ENCODE data around the gene SCARF2. TPM values are rescaled to one million over a fixed set of nuclear protein-coding genes. Genes with fewer than 3 reads are reported as not detected.

The SCARF2 gene
- polyA plus RNA-seq, 2 of the 4 experiments (the other 2 are of a cell fraction) = 0.35 to 0.66 TPM

DNA sequence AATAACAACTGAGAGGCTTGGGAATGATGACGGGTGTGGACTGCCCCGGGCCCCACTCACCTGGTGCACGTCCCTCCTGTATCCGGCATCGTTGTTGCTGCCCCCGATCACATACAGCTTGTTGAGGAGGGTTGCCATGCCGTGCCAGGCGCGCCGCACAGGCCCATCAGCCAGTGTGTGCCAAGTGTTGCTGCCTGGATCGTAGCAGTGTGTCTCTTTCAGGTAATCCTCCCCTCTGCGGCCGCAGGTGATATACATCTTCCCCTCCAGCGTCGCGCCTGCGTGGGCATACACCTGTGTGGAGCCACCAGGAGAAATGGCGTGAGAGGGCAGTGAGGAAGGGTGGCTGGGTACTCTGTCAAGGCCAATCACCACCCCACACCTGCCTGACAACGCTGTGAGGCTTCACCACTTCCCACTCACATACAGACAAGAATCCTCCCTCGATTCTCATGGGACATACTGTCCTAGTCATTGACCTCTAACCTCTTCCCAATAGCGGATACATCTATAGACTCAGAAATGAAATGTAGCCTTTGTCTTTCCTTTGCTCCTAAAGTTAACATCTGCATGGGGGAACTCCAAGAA, 8.9 kb upstream of the SCARF2 start:
- Histone ChIP-seq H3K4me1 (no peaks in the 10 kb centered on the region), H3K4me2 (no peak overlapping the region), H3K9me3 (no peaks in the 10 kb centered on the region), H3K4me3 (no peak overlapping the region), H3K27ac (no peak overlapping the region)
- WGBS (ENCODE audit: missing lambda C conversion rate) = 94% methylated on average over 20 of the region's 21 CpGs
- CTCF ChIA-PET = interaction anchor here (1.3 kb wide), 1 partner anchor 14 kb away, joined by 3 read pairs; no protein-coding TSS in a partner anchor
- TF ChIP-seq CBX2 (IDR thresholded peaks at IDR 0.05; ENCODE audit: borderline replicate concordance, low read depth) (no peak), KDM5A (IDR thresholded peaks at IDR 0.05) (no peak), HEYL (CRISPR knock-in tag; IDR thresholded peaks at IDR 0.05) (no peak)
- TF ChIP-seq, protein P1, sequence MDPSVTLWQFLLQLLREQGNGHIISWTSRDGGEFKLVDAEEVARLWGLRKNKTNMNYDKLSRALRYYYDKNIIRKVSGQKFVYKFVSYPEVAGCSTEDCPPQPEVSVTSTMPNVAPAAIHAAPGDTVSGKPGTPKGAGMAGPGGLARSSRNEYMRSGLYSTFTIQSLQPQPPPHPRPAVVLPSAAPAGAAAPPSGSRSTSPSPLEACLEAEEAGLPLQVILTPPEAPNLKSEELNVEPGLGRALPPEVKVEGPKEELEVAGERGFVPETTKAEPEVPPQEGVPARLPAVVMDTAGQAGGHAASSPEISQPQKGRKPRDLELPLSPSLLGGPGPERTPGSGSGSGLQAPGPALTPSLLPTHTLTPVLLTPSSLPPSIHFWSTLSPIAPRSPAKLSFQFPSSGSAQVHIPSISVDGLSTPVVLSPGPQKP (IDR thresholded peaks at IDR 0.05; ENCODE audit: low read depth, low read length) = no peak
- FAIRE-seq = no peak
- DNase-seq (ENCODE audit: low read depth in 1 of 2, low spot score in 1 of 2) = no peak
- POLR2A ChIA-PET = no interaction called here
- ATAC-seq = no peak

DNA sequence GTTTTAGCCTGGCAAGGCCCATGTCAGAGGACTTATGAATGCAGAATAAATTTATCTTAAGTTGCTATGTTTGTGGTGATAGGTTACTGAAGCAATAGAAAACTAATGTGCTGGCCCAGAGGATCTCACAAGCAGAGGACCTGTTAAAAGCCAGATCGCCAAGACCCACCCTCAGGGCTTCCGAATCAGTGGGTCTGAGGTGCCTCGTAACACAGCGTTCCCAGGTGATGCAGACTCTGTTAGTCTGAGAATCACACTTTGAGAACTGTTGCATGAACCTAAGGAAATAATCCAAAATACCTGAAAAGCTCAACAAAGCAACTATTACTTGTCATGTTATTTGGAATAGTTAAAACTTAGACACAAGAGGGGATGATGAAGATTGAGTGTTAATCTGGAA, 6.7 kb upstream of the SCARF2 start:
- no peaks in the 10 kb centered on the region for H3K9me3 ChIP-seq
- H3K4me1 ChIP-seq = no peaks in the 10 kb centered on the region
- WGBS (ENCODE audit: missing lambda C conversion rate) = 95% methylated on average over 4 of the region's 4 CpGs
- ChIA-PET CTCF (interaction anchor here (0.9 to 1.4 kb wide), 2 partner anchors 12 to 26 kb away, joined by 4 to 5 read pairs; no protein-coding TSS in a partner anchor), POLR2A (interaction anchor here (0.7 kb wide), 1 partner anchor 458 kb away, joined by 4 read pairs; no protein-coding TSS in a partner anchor)
- no peak overlapping the region for H3K4me3 ChIP-seq
- no peak overlapping the region for H3K27ac ChIP-seq
- FAIRE-seq (no peak), DNase-seq (ENCODE audit: low read depth in 1 of 2, low spot score in 1 of 2) (no peak), ATAC-seq (no peak)
- H3K4me2 ChIP-seq = no peak overlapping the region
- TF ChIP-seq ZFP36 (IDR thresholded peaks at IDR 0.05; ENCODE audit: borderline replicate concordance, partially characterized antibody) (no peak), CHD2 (IDR thresholded peaks at IDR 0.05; ENCODE audit: low read length, partially characterized antibody) (no peak)
- TF ChIP-seq, protein P2, sequence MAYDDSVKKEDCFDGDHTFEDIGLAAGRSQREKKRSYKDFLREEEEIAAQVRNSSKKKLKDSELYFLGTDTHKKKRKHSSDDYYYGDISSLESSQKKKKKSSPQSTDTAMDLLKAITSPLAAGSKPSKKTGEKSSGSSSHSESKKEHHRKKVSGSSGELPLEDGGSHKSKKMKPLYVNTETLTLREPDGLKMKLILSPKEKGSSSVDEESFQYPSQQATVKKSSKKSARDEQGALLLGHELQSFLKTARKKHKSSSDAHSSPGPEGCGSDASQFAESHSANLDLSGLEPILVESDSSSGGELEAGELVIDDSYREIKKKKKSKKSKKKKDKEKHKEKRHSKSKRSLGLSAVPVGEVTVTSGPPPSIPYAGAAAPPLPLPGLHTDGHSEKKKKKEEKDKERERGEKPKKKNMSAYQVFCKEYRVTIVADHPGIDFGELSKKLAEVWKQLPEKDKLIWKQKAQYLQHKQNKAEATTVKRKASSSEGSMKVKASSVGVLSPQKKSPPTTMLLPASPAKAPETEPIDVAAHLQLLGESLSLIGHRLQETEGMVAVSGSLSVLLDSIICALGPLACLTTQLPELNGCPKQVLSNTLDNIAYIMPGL (CRISPR knock-in tag; IDR thresholded peaks at IDR 0.05; ENCODE audit: borderline replicate concordance) = no peak

DNA sequence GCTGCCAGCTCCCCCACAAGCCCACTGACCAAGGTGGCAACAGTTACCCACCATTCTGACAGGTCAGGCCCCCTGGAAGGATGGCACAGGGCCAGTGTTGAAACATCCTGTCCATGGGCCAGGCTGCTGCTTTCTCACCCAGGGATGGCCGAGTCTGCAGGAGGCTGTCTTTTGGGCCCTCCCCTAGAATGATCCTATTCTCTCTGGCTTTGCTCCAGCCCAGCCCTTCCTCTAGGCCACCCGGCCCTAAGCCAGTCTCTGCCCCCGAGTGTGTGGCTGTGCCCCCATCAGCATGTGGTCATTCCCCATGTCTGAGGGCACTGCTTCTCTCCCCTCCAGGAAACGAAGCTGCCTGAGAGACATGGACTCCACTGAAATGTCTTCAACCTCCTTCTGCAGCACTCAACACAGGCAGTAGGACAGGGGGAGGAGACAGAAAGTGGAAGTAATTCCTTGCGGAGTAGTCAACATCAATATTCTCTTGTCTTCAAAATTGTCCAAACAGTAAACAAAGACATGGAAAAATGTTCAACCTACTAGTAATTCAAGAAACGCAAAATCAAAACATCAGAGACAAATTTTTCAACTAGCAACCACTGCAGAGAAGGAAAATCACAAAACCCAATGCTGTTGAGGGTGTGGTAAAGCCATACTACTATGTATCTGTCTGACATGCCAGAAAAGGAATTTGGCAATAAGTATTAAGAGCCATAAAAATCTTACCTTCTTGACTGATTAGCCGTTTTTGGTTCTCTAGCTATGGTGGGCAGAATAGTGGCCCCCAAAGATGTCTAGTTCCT, 5.1 kb upstream of the SCARF2 start:
- CTCF ChIA-PET = no interaction called here
- no peak for FAIRE-seq

DNA sequence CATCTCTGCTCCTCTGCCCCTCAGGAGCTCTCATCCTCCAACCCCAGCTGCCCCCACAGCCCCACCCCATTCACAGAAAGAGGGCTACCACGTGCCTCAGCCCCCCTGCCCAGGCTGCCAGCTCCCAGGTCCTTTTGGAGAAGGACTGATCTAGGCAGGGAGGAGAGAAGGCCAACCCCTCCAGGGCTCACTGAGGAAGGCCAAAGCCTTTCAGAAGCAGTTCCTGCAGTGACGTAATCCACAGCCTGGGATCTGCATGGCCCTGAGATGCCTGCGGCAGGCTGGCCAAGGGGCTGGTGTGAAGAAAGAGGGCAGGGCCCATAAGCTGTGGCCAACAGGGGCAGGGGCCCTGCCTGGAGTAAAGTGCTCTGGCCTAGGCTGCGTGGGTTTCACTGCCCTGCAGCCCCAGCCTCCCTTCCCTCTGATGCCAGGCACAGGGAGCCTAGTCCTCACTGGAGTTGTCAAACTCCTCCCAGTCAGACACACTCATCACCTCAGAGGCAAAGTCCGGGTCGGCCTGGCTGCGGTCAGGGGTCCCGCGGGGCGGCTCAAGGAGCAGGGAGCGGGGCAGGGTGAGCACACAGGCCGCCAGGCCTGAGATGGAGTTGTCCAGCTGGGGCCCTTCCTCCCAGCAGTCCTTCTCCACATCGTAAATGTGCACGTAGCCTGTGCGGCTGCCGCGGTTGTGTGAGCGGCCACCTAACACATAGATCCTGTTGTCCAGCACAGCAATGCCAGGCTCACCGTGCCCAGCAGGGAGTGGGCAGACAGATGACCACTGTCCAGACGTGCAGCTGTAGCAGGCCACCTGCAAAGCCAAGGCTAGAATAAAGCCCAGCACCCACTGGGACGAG, 4.2 kb upstream of the SCARF2 start:
- ATAC-seq (no peak), DNase-seq (ENCODE audit: low read depth in 1 of 2, low spot score in 1 of 2) (no peak), FAIRE-seq (no peak)
- Histone ChIP-seq H3K4me1 (no peaks in the 10 kb centered on the region), H3K4me3 (no peak overlapping the region), H3K27ac (no peak overlapping the region), H3K4me2 (no peak overlapping the region), H3K9me3 (no peaks in the 10 kb centered on the region)
- POLR2A ChIA-PET = no interaction called here
- TF ChIP-seq MAZ (IDR thresholded peaks at IDR 0.05; ENCODE audit: borderline replicate concordance, low read depth, low read length) = no peak
- CTCF ChIA-PET = interaction anchor here (0.7 to 1.4 kb wide), 2 partner anchors 14 to 24 kb away, joined by 3 to 4 read pairs; no protein-coding TSS in a partner anchor
- WGBS (ENCODE audit: missing lambda C conversion rate) = 93% methylated on average over 11 of the region's 21 CpGs

More for the DNA sequence above, 5.1 kb upstream of the SCARF2 start:
- WGBS (ENCODE audit: missing lambda C conversion rate) = 87% methylated on average over 3 of the region's 7 CpGs
- no peak for ATAC-seq
- Histone ChIP-seq H3K9me3 (no peaks in the 10 kb centered on the region), H3K4me3 (no peak overlapping the region), H3K4me2 (no peak overlapping the region), H3K4me1 (no peaks in the 10 kb centered on the region), H3K27ac (no peak overlapping the region)
- POLR2A ChIA-PET = no interaction called here
- no peak for DNase-seq (ENCODE audit: low read depth in 1 of 2, low spot score in 1 of 2)
- no peak for TF ChIP-seq SMC3 (IDR thresholded peaks at IDR 0.05)
